ENCODE data around the gene LGR4. TPM values are rescaled to one million over a fixed set of nuclear protein-coding genes. Genes with fewer than 3 reads are reported as not detected.
A peak's percentile ranks its signal among the peaks of the same experiment; 100 is the strongest.

LGR4 gene
- total and polyA plus RNA-seq, 9 of the 15 experiments (the other 6 are each of a cell fraction or from before 2014, with no cell fraction given), result 0.94 to 10.1 (median 5.8) TPM

DNA sequence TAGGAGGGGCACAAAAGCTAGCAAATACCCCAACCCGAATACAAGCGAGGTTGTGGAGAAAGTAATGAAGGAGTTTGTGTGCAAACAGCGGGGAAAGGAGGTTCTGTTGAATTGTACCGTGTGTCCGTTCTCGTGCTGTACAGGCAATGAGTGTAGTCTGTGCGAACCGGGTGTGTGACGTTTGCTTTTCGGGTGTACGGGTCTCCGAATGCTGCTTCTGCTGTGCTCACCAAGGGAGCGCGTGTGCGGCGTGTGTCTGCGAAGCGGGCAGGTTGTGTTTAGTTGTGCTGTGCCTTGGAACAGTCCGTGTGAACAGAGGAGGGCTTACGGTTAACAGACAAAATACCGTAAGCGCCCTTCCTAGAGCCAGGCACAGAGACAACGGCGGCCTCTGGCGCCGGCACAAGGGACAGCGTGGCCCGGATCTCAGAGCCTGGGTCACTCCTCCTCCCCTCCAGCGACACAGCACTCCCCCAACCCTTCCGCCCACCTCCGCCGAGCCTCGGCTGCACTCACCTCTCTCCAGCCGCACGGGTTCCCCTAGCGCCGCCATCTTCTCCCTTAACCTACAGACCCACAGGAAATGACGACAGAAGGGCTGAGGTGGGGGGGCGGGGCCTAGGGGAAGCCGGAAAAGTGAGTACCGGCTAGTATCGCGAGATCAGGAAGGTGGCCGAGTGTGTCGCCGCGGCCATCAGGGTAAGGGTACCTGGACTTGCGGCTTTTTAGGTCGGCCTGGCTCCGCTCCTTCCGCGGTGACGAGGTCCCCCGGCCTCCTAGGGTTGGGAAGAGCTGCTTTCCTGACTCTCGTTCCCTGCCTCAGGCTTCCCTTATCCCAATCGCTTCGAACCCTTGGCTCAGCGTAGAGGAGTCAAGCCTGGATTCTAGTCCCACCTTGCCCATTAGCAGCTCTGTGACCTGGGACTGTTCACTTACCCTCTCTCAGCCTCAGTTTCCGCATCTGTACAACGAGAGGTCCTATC lies 33.9 kb upstream of the LGR4 start, which contains the start of gene LIN7C (continued):
- TF ChIP-seq, protein P1, sequence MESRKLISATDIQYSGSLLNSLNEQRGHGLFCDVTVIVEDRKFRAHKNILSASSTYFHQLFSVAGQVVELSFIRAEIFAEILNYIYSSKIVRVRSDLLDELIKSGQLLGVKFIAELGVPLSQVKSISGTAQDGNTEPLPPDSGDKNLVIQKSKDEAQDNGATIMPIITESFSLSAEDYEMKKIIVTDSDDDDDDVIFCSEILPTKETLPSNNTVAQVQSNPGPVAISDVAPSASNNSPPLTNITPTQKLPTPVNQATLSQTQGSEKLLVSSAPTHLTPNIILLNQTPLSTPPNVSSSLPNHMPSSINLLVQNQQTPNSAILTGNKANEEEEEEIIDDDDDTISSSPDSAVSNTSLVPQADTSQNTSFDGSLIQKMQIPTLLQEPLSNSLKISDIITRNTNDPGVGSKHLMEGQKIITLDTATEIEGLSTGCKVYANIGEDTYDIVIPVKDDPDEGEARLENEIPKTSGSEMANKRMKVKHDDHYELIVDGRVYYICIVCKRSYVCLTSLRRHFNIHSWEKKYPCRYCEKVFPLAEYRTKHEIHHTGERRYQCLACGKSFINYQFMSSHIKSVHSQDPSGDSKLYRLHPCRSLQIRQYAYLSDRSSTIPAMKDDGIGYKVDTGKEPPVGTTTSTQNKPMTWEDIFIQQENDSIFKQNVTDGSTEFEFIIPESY (CRISPR knock-in tag; IDR thresholded peaks at IDR 0.05), result no peak
- TF ChIP-seq CREB5 (CRISPR knock-in tag; IDR thresholded peaks at IDR 0.05) (no peak), RAD21 (CRISPR knock-in tag; conservative IDR thresholded peaks at IDR 0.05 in 1 of 2, IDR thresholded peaks at IDR 0.05 in 1 of 2) (no peak), FOSL1 (tag; conservative IDR thresholded peaks at IDR 0.05) (no peak), KDM2B (CRISPR knock-in tag; IDR thresholded peaks at IDR 0.05) (no peak), ZEB2 (IDR thresholded peaks at IDR 0.05) (0 out of 2 replicates have a peak, but pooled peaks have one; percentile 25), MCM3 (IDR thresholded peaks at IDR 0.05) (no peak), ATF3 (IDR thresholded peaks at IDR 0.05) (no peak; the same call in 1 of the 2 replicates), ATF3 (CRISPR knock-in tag; conservative IDR thresholded peaks at IDR 0.05) (no peak), KDM4B (IDR thresholded peaks at IDR 0.05; ENCODE audit: borderline replicate concordance in 2 of 2, low read depth in 1 of 2) (peak in 1 of 2 experiments; percentile 70; a peak in 1 of 4 replicates), ATF2 (CRISPR knock-in tag; IDR thresholded peaks at IDR 0.05) (no peak), ZFP1 (CRISPR knock-in tag; IDR thresholded peaks at IDR 0.05) (no peak), U2AF2 (optimal IDR thresholded peaks at IDR 0.05; ENCODE audit: low read depth, low read length) (no peak)
